Measurements from ENCODE around the gene ZFAND5.

The ZFAND5 gene

GRCh38 chr9:72322259-72322658 is 42.7 kb downstream of the ZFAND5 start:
- no peak for DNase-seq

DNA sequence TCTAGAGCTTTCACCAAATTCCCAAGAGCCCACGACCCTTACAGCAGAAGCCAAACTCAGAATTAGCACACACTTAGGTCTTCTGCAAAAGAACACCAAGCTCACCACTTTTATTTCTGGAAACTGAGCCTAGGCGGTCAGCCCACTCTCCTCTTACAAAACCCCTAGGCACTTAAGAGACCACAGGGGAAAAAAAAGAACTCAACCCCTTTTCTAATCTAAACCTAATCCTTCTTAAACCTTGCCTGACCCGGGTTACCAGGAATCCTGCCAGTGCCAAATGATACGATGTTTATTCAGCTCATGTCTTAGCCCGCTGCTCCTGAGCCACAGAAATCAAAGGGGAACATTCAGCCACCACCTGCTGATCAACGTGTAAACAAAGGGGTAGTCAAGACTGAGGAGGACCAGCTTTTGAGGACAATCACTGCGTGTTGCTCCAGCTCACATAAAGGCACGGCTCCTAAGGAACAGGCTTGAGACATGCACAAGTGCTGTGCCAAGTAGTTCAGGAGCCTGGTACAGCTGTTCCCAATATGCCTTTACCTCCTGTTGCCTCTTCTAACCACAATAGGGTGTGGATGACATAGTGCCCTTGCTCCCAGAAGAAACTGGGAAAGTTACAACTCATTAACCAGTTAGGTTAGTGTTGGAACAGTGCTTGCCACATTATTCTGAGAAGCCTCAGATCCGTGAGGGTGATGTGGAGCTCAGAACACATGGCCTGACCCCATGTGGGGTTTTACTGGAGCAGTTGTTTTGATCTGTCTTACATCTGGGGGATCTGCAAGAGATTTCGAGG is 49.3 kb downstream of the ZFAND5 start:
- DNase-seq: no peak

DNA sequence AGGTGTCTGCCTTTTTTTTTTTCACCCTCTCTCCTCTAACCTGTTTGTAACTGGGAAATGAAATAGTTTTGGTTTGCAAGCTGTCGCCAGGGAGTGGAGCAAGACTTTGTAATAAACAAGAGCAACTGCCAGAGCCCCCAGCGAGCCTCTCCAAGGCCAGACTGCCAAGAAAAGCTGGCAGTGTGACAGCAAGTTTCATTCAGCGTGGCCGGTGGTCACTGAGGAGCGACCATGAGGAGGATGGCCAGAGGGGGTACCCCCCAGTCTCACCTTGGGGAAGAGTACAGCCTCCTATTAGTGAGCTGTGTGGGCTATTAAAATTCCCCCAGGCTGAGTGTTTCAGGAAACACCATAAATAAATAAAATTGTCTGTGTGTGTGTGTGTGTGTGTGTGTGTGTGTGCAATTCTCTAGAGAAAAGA is 49.9 kb downstream of the ZFAND5 start:
- DNase-seq: no peak

GRCh38 chr9:72313507-72313906 is 51.5 kb downstream of the ZFAND5 start:
- no peak for DNase-seq

GRCh38 chr9:72312386-72312987 is 52.5 kb downstream of the ZFAND5 start:
- no peak for DNase-seq

DNA sequence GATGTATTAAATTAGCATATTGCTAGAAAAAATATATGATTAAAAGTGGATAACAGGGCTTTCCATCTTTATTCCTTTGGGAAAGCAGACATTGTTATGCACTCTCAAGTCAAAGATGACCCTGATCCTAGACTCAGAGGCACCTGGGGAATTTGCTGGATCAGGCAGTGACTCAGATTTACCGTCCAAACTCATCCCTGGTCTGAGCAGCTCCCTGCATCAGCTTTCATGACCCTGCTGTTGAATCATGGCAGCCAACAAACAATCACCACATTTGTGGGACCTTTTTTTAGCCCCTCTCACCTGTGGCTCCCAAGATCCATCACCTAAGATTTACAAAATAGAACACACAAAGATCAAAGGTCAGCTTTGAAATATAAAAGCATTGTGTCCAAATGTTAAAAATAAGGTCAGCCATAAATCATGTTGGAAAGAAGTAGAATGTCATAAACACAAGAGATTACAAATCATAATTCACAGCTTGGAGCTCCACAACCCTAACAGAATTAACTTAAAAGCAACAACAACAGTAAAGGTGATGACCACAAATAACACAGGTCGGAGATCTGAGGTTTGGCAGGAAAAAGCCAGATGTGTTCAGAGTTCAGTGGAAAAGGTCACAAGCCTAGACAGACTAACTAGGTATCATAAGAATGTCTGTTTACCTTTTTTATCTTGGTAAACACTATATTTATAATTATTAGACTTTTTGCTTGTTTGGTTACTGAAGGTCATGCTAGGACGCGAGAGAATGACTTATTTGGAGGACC is 55.5 kb downstream of the ZFAND5 start:
- DNase-seq: no peak

GRCh38 chr9:72306761-72307160 is 58.2 kb downstream of the ZFAND5 start:
- no peak for DNase-seq

- DNase-seq: no peak
Observed at GRCh38 chr9:72305707-72306106, 59.3 kb downstream of the ZFAND5 start.

DNA sequence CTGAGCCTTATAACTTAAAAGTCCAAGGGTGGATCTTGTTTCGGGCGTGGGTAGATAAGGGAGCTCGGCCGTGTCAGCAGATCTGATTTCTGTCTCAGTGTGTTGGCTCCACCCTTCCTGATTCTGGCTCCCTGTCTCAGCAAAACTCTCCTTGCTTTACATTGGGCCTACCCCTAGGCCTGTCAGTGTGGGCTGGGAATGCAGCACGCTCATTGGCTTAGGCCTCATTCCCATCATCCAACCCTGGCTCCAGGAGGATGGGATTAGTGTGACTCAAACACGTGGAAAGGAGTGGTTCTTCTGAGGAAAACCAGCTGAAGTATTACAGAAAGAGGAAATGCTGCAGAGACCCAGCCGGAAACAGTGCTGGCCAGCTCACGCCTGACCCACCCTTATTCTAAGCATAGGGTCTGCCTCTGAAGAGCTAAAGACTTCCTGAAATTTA is 59.9 kb downstream of the ZFAND5 start:
- DNase-seq: peak; percentile 47 to 85

DNA sequence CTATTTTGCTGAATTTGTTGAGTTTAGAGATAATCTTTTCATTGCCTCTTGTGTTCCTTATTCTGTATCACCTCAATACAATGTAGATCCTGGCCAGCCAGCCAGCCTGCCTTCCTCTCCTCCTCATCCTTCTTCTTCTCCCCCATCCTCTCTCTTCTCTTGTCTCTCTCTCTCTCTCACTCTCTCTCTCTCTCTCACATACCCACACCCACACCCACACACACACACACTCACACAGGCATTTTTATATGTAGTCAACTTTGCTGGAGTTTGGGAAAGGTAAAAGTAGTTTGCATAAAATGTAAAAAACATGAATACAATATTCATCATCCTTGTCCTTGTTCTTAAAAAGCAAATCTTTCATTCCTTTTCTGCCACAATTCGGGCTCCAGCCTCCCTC is 60.5 kb downstream of the ZFAND5 start:
- no peak for DNase-seq

All from CD4-positive, alpha-beta T cell treated with Interferon alpha-2 for 1 hour (primary cell).